ENCODE data around the gene ETHE1. TPM values are rescaled to one million over a fixed set of nuclear protein-coding genes. Genes with fewer than 3 reads are reported as not detected.

Gene ETHE1
- total and polyA plus RNA-seq, 2 of the 8 experiments (the other 6 are each of a cell fraction or from before 2014, with no cell fraction given), result 19.9 to 96.0 TPM

GRCh38 chr19:43569657-43570056, 42.7 kb upstream of the ETHE1 start (continued):
- TF ChIP-seq TAF7 (optimal IDR thresholded peaks at IDR 0.05; ENCODE audit: borderline replicate concordance, low read depth, low read length), result no peak

All from H1 (cell line).